ENCODE measurements around the gene ABCA13. TPM values are rescaled to one million over a fixed set of nuclear protein-coding genes. Genes with fewer than 3 reads are reported as not detected.

ABCA13 gene
- total and polyA plus RNA-seq, 2 donors (not counting 3 experiments of a cell fraction or from before 2014, with no cell fraction given), result 0.01 to 0.11 TPM

DNA sequence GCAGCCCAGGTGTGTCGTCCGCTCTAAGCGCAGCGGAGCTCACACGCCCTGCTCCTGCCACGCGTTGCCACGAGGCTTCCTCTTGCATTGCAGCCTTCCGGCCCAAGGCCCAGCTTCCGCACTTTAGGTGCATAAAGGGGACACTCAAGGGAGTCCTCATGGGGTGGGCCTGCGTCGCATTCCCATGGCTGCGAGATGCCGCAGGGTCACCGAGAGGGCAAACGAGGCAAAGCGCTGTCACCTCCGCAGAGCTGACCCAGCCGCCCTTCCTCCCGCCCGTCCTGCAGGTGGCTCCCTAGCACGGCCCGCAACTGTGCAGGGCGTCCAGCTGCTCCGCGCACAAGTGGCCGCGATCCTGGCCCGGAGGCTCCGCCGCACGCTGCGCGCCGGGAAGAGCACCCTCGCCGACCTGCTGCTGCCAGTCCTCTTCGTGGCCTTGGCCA, 283.5 kb downstream of the ABCA13 start:
- Histone ChIP-seq H3K4me3 (replicated peaks in 1 of 3; ENCODE audit: insufficient read depth in 1 of 3, low read depth in 1 of 3, low read length in 3 of 3) (no peak overlapping the region), H4K20me1 (replicated peaks; ENCODE audit: control insufficient read depth, extremely low read depth, insufficient read depth, low read length) (no peaks in the 10 kb centered on the region), H3K9ac (replicated peaks; ENCODE audit: extremely low read depth, insufficient read depth, low read length) (no peak overlapping the region), H3K4me1 (ENCODE audit: control insufficient read depth, extremely low read depth, insufficient read depth, low read length) (no peaks in the 10 kb centered on the region), H3K9me1 (replicated peaks; ENCODE audit: control insufficient read depth, extremely low read depth, insufficient read depth, low read length) (no peaks in the 10 kb centered on the region), H3K27ac (ENCODE audit: insufficient read depth, low read depth, low read length) (no peak overlapping the region), H3K27me3 (ENCODE audit: control insufficient read depth in 2 of 2, insufficient read depth in 2 of 2, low read length in 2 of 2) (no peaks in the 10 kb centered on the region), H3K4me2 (ENCODE audit: insufficient read depth, low read length) (no peak overlapping the region), H2AFZ (ENCODE audit: low read depth, low read length) (no peak overlapping the region), H3K36me3 (ENCODE audit: control insufficient read depth in 2 of 2, extremely low read depth in 1 of 2, insufficient read depth in 2 of 2, low read length in 2 of 2) (no peaks in the 10 kb centered on the region), H3K9me3 (replicated peaks; ENCODE audit: control insufficient read depth, insufficient read depth, low read length) (no peaks in the 10 kb centered on the region), H3K79me2 (ENCODE audit: control insufficient read depth, insufficient read depth, low read length) (no peaks in the 10 kb centered on the region)
- no TSS peak for BruUV-seq (replicated peaks)
- CTCF ChIA-PET, result no interaction called here
- FAIRE-seq (no peak), DNase-seq (ENCODE audit: low read depth, low spot score) (no peak)
- TF ChIP-seq CTCF (IDR thresholded peaks at IDR 0.05; ENCODE audit: extremely low read depth in 1 of 2, insufficient read depth in 1 of 2, low read depth in 1 of 2, low read length in 2 of 2) (no peak), GATA2 (IDR thresholded peaks at IDR 0.05; ENCODE audit: insufficient read depth, insufficient read length, low read depth, low read length) (no peak), POLR2A (IDR thresholded peaks at IDR 0.05; ENCODE audit: low read depth, low read length) (no peak), EZH2 (IDR thresholded peaks at IDR 0.05; ENCODE audit: borderline replicate concordance, low read depth, low read length, severe bottlenecking) (no peak), MYC (IDR thresholded peaks at IDR 0.05; ENCODE audit: low read depth, low read length) (no peak), MAX (IDR thresholded peaks at IDR 0.05; ENCODE audit: insufficient read depth, insufficient read length) (no peak), POLR2AphosphoS5 (IDR thresholded peaks at IDR 0.05; ENCODE audit: insufficient read depth, low read depth, low read length) (no peak), FOS (IDR thresholded peaks at IDR 0.05; ENCODE audit: borderline replicate concordance, insufficient read depth, low read length) (no peak), JUN (IDR thresholded peaks at IDR 0.05; ENCODE audit: borderline replicate concordance, insufficient read depth, insufficient read length, low read depth) (no peak)
- intact Hi-C loops (cut with micrococcal nuclease), result no loop called here
- dilution Hi-C loops (cut with MboI; ENCODE audit: extremely low pct_ligation_motif_present, low sequenced_read_pairs), result no loop called here
- POLR2A ChIA-PET, result no interaction called here
